ENCODE results near the gene PPARA.
"Not testable (repeated sequence)": the region's sequence is repeated elsewhere in the genome, so short reads cannot be mapped to it uniquely, and the experiment has no call there.

The PPARA gene

DNA sequence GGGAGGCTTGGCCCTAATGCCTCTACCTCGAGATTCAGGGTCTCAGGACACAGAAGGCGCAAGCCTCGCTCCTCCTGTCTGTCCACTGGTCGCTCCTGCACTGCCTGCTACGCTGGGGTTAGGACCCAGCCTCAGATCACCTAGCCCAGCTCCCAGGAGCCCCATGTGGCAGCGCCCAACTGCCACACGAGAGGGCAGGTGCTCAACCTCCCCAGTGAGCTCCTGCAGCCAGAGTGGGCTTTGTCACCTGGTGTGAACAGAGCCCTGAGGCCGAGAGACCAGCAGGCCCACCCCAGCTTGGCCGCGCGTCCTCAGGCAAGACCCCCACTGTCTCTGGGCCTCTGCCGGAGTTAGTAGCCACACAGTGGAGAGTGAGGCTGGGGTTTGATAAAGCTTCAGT, 21.7 kb upstream of the PPARA start:
- no peak for DNase-seq

DNA sequence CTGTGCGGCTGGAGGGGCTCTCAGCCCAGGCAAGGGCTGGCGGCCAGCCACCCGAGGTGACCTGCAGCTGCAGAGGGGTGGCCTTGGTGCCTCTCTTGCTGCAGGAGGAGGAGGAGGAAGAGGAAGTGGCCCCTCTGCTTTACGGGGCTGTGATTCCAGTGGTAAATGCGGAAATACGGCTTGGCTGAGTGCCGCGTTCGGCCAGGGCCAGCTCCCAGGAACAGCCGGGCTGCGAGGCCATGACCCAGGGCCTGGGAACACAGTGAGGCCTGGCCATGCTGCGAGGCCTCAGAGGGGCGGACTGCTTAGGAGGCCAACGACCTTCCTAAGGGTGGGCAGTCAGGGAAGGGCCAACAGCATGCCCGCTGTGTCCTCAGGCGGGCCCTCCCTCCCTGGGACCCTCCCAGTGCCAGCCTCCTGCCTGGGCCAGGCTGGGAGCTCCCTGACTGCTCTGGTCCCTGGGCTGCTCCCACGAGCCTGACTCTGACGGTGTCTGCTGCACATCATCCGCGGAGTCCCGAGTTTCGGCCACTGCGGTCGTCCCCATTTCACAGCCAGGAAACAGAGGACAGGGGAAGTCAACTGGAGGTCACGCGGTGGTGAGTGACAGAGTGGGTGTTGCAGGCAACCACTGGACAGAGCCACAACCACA, 20.8 kb upstream of the PPARA start:
- no peak for DNase-seq

DNA sequence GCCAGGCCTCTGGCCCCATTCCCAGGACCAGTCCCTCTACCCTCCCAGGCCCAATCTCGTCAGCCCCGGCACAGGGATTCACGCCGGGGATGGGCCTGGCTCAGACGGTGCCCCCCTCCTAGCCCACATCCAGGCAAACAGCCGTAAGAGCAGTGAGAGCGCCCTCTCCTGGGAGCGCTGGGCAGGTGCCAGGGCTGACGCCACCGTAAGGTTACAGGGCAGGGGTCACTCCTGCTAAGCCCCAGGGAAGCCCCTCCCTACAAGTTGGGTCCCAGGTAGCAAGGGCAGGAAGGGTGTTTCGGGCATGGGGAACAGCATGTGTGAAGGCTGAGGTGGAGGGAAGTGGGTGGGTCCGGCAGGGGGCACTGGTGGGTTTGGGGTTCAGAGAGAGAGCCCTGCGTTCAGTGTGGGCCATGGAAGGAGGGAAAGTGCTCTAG, 19.2 kb upstream of the PPARA start:
- DNase-seq = no peak

DNA sequence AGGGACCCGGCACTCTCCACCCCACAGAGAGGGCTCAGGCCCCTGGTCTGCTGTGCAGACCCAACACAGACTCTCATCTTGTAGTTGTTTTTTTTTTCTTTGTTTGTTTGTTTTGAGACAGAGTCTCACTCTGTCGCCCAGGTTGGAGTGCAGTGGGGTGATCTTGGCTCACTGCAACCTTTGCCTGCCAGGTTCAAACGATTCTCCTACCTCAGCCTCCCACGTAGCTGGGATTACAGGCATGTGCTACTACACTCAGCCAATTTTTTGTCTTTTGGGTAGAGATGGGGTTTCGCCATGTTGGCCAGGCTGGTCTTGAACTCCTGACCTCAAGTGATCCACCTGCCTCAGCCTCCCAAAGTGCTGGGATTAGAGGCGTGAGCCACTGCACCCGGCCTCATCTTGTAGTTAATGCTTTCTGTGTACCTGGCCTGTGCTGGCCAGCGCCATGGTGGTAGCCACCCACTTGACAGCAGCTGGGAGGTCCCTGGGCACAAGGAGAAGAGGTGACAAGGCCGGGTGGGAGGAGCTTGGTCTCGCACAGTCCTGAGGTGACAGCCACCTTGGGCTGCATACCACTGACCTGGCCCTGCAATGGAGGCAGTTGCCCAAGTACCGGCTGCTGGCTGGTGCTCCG, 18.0 kb upstream of the PPARA start:
- DNase-seq = not testable (repeated sequence)

DNA sequence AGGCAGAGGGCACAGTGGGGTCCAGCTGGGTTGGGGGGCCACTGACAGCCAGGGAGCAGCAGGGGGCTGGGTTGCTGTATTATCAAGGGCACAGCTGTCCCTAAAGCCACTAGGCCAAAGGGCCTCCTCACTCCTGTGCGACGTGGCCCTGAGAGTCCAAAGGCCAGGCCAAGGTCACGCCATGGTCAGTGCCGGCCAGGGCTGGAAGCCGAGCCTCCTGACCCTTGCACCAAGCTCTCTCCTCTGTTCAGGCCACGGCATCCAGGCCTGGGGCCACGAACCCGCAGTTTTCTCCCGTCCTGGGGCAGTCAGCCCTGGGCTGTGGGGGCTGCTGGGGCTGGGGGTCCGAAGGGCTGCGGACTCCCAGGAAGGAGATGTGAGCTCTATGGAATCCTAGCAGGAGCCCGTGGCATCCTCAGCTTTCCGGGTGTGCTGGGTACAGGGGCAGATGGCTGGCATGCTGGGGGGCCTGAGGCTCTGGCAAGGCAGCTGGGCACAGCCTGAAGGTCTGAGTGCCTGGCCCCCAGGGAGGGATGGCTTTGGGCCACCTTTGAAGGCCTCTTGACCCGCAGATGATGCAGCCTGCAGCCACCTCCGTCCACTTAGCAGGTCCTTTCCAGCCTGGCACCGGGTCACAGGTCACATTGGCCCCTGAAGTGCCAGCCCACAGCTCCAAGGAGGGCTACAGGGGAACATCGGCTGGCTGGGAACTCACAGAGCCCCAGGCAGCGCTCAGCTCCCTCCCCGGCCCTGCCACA, 17.3 kb upstream of the PPARA start:
- DNase-seq = no peak

DNA sequence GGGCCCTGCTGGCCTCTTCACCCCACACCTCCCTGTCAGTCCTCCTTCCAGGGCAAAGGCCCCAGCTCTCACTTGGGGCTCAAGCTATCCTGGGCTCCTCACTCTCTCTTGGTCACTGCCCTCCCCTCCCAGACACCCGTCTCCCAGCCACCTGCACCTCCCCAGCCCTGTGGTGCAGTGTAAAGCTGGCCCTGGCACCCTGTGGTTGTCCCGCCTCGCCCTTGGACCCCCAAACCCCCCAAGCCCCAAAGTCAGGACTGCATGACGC, 16.8 kb upstream of the PPARA start:
- DNase-seq = no peak

DNA sequence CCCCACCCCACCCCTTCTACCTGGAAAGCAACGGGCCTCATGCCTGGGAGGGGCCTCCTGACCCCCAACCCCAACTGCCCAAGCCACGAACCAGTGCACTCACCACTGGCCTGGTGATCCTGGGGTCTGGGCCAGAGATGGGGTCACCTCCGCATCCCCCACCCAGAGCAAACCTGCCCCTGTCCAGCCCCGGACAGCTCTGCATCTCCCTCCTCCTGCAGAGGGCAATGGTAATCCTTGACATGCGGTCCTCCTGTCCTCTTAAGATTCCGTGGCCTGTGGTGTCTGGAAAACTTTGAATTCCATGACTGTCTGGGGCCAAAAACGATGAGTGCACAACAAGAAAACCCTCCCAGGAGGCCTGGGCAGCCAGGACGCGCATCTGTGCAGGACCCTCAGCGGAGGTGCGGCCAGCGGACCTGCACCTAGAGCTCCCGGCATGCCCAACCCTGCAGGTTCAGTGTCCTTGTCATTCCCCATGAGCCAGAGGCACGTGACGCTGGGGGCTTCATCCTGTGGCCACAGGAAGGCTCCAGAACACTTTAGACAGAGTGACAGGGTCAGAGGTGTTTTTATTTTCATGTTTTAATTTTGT, 16.1 kb upstream of the PPARA start:
- DNase-seq = no peak

DNA sequence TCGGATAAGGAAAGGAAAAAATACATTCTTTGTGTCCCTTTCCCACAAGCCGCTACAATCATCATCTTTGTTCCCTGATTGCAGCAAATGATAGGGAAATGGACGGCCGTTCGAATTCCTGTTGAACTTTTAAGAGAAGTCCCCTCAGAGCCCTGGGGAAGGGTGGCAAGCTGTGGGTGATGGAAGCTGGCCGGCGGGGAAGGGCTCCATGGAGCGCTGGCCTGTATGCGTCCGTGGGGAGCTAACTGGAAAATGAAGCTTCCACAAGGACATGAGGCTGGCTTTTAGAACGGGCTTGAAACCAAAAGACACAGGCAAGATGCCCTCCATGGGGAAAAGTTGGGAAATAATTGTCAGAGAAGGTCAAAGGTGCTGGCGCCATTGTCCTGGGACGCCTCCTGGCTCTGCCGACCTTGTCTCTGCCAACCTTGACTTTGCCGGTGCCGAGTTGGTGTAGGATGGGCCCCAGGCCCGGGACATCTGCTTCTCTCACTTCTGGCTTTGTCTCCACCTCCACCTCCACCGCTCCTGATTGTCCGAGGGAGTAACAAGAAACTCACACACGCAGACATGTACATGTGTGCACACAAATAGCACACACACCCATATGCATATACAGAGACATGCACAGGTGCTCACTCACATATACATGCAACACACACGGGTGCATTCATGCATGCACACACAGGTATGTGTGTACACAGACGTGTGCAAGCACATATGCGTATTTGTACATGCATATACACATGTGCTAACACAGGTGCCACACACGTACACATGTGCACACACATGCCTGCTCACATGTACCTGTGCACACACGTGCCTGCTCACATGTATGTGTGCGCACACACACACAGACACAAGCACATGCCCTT, 14.5 kb upstream of the PPARA start:
- DNase-seq = no peak

DNA sequence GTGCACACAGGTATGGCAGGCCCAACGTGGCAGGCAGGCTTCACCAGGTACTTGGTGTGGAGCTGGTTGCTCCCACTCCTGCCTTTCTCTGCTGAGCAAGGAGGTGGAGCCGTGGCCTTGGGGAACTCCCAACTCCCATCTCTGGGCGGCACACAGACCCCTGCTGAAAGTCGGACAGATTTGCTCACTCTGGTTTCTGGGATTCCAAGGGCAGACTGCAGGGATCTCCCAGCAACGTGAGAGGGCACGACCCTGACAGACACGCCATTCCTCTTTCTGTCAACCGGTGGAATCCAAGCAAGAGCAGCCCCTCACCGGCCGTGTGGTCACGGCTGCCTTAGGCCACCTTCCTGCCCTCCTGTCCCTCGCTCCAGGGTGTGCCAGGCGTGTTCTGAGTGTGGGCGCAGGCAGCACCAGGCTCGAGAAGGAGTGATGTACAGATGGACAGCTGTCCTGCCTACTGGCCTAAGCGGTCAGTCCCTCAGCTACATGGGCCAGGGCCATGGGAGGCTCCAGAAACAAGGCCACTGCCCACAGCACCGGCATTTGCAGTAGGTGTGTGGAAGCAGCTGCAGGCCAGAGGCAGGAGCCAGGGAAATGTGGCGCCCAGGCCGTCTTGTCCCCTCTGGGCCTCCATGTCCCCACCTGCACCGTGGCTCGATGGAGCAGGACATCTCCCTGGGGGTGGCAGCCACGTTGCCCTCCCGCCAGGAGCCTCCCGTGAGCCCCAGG, 13.7 kb upstream of the PPARA start:
- DNase-seq = no peak

DNA sequence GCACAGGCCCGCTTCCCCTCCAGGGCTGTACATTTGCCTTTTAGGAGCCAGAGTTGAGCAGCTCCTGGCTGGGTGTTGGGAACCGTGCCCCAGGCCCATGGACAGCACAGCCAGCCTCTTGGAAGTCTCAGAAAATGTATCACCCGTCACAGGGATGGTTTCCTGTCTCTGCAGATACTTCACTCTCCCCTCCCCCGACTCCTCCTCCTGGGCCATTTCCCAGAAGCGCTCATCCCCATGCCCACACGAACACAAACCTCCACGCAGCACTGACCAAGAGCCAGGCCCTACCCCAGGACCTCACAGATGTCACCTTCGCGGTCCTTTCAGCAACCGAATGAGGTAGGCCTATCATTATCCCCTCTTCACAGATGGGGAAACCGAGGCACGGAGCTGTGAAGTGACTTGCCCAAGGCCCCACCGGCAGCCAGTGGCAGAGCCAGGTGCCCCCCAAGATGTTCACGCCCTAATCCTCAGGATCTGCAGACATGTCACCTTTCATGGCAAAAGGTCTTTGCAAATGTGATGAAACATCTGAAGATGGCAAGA, 13.0 kb upstream of the PPARA start:
- DNase-seq = no peak

DNA sequence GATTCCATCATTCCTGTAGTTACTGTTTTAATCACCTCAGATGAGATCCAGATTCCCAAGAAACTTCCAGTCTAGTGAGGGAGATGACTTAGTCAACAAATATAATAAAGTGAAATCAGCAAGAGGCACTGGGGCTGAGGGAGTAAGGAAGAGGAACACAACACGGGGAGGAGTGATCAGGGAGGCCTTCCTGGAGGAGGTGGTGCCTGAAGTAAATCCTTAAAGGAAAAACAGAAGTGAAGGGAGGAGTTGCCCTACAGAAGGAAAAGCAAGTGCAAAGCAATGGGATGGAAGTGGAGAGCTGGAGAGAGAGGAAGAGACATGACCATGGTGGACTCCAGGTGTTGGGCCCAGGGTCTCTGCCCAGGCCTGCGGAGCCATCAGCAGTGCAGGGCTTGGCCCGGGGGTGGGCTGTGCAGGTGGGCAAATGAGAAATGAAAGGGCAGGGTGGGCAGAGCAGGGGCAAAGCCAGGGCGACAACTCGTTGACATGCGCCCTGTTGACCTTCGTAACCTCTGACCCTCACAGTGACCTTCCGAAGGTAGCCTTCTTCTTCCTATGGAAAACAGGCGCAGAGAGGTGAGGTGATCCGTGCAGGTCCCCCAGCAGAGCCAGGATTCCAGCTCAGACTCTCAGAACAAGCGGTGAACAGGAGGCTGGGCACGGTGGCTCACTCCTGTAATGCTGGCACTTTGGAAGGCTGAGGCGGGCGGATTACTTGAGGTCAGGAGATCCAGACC, 12.1 kb upstream of the PPARA start:
- DNase-seq = no peak

DNA sequence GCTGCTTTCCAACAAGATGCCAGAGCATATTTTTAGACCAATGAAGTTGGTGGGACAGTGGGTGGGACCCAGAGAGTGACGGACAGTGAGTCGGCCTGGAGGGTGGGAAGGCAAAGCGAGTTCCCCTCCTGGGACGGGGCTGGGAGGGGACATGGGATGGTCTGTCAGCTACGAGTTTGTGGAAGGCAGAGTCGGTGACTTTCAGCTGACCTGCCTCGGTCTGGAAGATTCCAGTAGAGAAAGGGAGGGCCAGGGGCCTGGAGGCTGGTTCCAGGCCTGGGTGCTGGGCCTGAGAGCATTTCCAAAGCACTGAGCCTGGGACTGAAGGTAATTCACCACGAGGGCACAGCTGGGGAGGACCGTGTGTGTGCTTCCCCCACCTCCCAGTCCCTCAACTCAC, 10.9 kb upstream of the PPARA start:
- DNase-seq = not testable (repeated sequence)

DNA sequence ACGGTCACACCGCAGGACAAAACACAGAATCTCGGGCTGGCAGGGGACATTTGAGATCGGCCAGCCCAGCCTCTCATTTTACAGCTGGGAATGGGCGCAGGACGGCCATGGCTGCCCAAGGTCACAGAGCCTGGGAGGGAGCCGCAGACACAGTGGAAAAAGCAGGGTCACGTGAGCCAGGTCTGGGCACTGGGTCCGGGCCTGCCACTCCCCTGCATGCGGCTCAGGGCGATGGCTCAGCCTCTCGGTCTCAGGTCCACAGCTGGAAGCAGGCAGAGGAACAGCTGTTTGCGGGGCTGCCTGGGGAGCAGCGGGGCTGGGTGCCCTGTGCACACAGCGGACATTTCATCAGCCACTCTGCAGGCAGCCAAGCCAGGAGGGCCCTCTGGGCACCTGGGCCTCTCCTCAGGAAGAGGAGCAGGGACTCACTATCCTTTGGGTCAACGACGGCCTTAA, 10.4 kb upstream of the PPARA start:
- no peak for DNase-seq

DNA sequence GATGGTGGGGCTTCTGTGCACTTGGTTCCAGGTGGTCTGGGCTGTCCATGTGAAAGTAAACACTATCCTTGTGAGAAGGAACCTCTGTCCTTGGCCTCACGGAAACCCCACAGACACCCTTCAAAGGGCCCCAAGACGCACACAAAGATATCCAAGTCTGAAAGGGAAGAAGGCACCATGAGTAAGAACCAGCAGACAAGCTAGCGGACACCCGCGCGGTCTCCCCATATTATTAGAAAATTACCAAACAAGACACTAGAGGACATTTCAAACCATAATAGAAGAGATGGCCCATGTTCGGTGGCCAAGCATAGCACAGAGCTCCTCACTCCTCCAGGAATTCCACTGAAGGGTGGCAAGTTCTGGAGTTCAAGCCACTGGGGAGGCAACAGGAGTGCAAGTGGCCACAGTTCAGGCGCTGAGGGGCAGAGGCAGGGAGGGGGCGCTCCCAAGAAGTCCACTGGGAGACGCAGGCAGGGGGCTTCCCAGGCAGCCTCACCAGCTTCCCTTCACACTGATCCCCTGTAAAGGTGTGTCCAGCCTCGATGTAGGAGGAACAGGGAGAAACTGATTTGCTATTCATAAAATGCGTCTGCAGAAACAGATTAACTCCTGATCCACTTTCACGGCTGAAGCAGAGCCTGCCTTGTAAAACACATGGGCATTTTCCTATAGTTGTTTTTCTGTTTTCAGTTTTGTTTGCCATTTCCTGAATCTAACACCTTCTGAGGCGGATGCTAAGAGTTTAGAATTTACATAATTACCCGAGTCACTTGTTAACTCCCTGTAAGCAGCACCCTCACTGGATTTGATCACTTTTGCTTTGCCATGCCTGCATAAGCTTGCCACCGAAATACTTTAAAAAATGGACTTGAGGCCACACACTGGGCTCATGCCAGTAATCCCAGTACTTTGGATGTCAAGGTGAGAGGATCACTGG, 9.1 kb upstream of the PPARA start:
- no peak for DNase-seq

DNA sequence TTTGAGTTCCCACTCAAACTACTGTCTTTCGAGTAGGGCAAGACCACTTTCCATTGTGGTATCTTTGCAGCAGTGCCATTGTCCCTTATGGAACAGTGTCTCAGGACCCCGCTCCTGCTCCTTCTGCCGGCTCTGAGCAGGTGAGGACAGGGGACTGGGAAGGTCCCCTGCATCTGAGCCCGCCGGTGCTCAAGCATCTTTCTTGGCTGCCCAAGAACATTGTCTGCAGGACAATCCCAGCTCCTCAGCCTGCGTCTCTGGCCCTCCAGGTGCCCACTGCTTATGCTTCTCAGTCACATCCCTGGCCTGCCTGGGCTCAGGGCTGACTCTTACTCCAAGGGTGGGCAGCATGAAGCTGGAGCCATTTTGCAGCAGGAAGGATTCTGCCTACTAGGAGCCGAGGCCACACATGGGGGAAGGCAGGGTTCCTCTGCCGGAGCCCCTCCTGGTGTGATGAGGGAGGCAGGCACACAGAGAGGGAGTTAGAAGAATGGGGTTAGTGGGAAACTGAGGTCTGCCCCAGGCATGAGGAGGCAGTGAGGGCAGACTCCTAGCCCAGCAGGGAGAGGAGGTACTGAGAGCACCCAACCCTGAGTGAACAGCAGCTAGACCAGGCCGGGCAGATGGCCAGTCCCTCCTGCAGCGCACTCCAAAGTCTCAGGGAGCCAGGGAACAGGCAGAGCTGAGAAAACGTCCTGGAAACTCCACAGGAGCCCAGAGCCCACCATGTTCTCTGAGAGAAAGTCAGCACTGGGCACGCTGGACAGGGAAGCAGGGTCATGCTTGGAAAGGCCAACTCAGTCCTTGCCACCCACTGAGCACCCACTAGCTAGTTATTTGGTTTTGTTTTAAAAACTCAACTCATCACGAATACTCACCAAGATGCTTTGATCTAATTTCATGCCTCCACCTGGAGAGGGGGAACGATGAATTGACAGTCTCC, 7.5 kb upstream of the PPARA start:
- no peak for DNase-seq

DNA sequence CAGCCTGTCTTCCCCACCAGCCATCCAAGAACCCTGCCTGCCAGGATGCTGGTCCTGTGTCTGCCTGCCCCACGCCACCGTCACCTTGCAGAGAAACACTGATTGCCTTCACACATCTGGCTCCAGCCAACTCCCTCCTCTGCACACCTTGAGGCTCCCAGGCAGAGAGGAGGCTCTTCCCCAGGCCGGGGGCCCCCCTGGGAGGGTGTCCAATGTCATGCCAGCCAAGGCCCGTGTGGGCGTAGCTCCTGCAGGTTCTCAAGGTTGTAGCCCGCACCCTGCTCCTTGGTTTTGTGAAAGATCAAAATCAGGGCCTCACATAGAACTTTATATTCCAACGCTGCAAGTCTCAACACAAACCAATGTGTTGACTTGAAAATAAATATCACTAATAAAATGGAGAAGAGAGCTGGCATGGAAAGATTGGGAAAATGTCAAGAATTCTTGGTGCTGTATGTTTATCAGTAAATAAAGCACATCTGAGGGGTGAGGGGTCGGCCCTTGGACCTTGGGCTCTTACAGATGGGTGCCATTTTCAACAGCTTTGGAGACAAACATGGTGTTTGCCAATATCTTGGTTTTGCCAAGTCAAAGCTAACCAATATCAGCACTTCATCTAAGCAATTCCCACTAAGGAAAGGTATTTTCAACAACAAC, 6.7 kb upstream of the PPARA start:
- no peak for DNase-seq

DNA sequence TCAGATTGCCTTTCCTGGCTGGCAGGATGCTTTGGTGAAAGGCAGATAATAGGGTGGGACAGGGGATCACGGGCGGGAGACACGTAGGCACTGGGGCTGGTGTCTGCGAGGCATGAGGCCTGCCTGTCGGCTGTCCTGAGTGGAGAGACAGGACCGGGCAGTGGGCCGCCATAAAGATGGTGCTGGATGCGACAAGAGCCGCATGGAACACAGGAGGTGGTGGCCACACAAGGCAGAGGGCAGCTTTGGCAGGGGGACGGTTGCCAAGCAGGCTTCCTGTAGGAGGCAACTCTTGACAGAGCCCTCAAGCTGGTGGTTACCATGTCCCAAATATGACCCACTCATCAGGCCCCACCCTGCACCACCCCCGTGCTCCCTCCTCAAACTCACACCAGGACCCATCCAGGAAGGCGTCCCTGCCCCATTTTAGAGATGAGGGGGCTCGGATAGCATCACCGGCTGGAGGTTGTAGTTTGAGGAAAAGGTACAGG, 4.9 kb upstream of the PPARA start:
- DNase-seq = no peak

DNA sequence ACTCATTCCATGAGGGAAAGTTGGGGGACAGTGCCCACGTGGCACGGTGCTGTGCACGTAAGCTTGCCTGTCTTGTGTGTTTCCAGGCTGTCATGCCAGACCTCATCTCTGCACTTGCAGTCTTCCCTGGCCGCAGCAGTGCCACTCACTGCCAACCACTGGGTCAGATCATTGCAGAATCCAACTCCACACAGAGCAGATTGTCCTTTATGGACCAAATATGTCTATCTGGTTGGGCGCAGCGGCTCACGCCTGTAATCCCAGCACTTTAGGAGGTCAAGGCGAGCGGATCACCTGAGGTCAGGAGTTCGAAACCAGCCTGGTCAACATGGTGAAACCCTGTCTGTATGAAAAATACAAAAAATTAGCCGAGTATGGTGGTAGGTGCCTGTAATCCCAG, 4.4 kb upstream of the PPARA start:
- no peak for DNase-seq

Measured in T1000 (cell line).